Measurements from ENCODE around the gene SPOCD1.

DNA sequence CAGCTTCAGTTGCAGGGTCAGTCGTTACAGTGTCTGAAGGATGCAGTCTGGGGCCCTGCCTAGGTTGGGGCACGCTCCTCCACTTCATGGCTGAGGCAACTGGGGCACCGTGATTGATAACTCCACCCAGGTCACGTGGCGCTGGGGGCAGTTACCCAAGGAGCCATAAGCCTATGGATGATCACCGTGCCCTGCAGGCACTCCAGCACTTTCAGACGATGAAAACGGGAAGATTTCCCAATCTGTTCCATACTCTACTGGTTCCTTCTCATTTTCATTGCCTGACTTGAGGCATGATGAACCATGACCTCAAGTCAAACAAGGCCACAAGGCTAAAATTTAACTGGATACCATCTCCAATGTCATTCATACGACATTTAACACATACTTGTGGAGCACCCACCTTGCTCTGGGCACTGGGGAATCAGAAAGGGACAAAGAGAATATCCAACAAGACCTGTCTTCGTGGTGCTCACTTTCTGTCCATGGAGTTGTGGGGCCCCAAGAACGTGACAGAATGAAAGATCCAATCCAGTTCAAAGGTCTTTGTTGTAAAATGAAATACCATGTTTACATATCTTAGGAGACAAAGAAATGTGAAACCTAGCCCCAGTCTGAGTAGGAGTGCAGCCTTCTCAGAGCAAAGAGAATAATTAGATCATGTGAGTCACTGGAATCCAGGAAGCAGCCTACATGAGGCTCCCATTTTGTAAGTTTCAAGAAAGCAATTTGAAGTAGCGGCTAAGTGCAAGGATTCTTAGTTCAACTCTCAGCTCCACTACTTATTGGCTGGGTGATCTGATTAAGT, 39.4 kb upstream of the SPOCD1 start:
- TF ChIP-seq, protein P1, sequence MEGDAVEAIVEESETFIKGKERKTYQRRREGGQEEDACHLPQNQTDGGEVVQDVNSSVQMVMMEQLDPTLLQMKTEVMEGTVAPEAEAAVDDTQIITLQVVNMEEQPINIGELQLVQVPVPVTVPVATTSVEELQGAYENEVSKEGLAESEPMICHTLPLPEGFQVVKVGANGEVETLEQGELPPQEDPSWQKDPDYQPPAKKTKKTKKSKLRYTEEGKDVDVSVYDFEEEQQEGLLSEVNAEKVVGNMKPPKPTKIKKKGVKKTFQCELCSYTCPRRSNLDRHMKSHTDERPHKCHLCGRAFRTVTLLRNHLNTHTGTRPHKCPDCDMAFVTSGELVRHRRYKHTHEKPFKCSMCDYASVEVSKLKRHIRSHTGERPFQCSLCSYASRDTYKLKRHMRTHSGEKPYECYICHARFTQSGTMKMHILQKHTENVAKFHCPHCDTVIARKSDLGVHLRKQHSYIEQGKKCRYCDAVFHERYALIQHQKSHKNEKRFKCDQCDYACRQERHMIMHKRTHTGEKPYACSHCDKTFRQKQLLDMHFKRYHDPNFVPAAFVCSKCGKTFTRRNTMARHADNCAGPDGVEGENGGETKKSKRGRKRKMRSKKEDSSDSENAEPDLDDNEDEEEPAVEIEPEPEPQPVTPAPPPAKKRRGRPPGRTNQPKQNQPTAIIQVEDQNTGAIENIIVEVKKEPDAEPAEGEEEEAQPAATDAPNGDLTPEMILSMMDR (tag by site-specific recombination; IDR thresholded peaks at IDR 0.05): no peak
- TF ChIP-seq ZNF768 (tag by site-specific recombination; IDR thresholded peaks at IDR 0.05): no peak
- TF ChIP-seq BCL11B (tag by site-specific recombination; IDR thresholded peaks at IDR 0.05; ENCODE audit: low read depth): no peak
- no peak for TF ChIP-seq SCRT2 (tag by site-specific recombination; IDR thresholded peaks at IDR 0.05)
- no peak for TF ChIP-seq SP3 (tag by site-specific recombination; IDR thresholded peaks at IDR 0.05)
- TF ChIP-seq, protein P2, sequence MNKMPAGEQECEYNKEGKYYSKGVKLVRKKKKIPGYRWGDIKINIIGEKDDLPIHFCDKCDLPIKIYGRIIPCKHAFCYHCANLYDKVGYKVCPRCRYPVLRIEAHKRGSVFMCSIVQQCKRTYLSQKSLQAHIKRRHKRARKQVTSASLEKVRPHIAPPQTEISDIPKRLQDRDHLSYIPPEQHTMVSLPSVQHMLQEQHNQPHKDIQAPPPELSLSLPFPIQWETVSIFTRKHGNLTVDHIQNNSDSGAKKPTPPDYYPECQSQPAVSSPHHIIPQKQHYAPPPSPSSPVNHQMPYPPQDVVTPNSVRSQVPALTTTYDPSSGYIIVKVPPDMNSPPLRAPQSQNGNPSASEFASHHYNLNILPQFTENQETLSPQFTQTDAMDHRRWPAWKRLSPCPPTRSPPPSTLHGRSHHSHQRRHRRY (tag by site-specific recombination; IDR thresholded peaks at IDR 0.05): no peak
- TF ChIP-seq, protein P3, sequence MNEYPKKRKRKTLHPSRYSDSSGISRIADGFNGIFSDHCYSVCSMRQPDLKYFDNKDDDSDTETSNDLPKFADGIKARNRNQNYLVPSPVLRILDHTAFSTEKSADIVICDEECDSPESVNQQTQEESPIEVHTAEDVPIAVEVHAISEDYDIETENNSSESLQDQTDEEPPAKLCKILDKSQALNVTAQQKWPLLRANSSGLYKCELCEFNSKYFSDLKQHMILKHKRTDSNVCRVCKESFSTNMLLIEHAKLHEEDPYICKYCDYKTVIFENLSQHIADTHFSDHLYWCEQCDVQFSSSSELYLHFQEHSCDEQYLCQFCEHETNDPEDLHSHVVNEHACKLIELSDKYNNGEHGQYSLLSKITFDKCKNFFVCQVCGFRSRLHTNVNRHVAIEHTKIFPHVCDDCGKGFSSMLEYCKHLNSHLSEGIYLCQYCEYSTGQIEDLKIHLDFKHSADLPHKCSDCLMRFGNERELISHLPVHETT (tag by site-specific recombination; IDR thresholded peaks at IDR 0.05): no peak
- TF ChIP-seq, protein P4, sequence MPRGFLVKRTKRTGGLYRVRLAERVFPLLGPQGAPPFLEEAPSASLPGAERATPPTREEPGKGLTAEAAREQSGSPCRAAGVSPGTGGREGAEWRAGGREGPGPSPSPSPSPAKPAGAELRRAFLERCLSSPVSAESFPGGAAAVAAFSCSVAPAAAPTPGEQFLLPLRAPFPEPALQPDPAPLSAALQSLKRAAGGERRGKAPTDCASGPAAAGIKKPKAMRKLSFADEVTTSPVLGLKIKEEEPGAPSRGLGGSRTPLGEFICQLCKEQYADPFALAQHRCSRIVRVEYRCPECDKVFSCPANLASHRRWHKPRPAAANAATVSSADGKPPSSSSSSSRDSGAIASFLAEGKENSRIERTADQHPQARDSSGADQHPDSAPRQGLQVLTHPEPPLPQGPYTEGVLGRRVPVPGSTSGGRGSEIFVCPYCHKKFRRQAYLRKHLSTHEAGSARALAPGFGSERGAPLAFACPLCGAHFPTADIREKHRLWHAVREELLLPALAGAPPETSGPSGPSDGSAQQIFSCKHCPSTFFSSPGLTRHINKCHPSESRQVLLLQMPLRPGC (tag by site-specific recombination; IDR thresholded peaks at IDR 0.05): no peak
- TF ChIP-seq ZNF221 (tag by site-specific recombination; IDR thresholded peaks at IDR 0.05; ENCODE audit: borderline replicate concordance): no peak
- no peak for TF ChIP-seq ZNF555 (tag by site-specific recombination; conservative IDR thresholded peaks at IDR 0.05)
- TF ChIP-seq ZNF239 (tag by site-specific recombination; IDR thresholded peaks at IDR 0.05): no peak

Data from HEK293 (cell line).